ENCODE data around the gene LARGE1. TPM values are rescaled to one million over a fixed set of nuclear protein-coding genes. Genes with fewer than 3 reads are reported as not detected.

Gene LARGE1
- total and polyA plus RNA-seq, 2 of the 13 experiments (the other 11 are each of a cell fraction or from before 2014, with no cell fraction given) = 8.4 to 11.0 TPM

- TF ChIP-seq HDAC2 (CRISPR knock-in tag; IDR thresholded peaks at IDR 0.05) (peak; percentile 88), TBL1XR1 (IDR thresholded peaks at IDR 0.05; ENCODE audit: borderline replicate concordance, low read length, partially characterized antibody) (peak; percentile 89), MBD4 (IDR thresholded peaks at IDR 0.05; ENCODE audit: borderline replicate concordance, low read length) (no peak), WIZ (CRISPR knock-in tag; IDR thresholded peaks at IDR 0.05) (no peak), ZNF704 (CRISPR knock-in tag; IDR thresholded peaks at IDR 0.05; ENCODE audit: borderline replicate concordance) (no peak), ZNF3 (CRISPR knock-in tag; IDR thresholded peaks at IDR 0.05) (peak; percentile 81; the same call in 1 of the 2 replicates), ZNF563 (CRISPR knock-in tag; IDR thresholded peaks at IDR 0.05) (0 out of 2 replicates have a peak, but pooled peaks have one; percentile 30), MXD1 (CRISPR knock-in tag; IDR thresholded peaks at IDR 0.05) (no peak), FOXJ3 (CRISPR knock-in tag; IDR thresholded peaks at IDR 0.05; ENCODE audit: borderline replicate concordance) (peak; percentile 96), ZFP36L2 (CRISPR knock-in tag; IDR thresholded peaks at IDR 0.05) (no peak), TEF (CRISPR knock-in tag; IDR thresholded peaks at IDR 0.05) (0 out of 2 replicates have a peak, but pooled peaks have one; percentile 21), ZNF737 (CRISPR knock-in tag; IDR thresholded peaks at IDR 0.05; ENCODE audit: borderline replicate concordance) (no peak), FOXC1 (CRISPR knock-in tag; IDR thresholded peaks at IDR 0.05; ENCODE audit: borderline replicate concordance) (0 out of 2 replicates have a peak, but pooled peaks have one; percentile 37), ZFY (CRISPR knock-in tag; IDR thresholded peaks at IDR 0.05) (no peak), KAT7 (CRISPR knock-in tag; IDR thresholded peaks at IDR 0.05; ENCODE audit: borderline replicate concordance) (no peak), EED (CRISPR knock-in tag; IDR thresholded peaks at IDR 0.05) (no peak), MXD3 (CRISPR knock-in tag; IDR thresholded peaks at IDR 0.05) (no peak), JUNB (CRISPR knock-in tag; IDR thresholded peaks at IDR 0.05; ENCODE audit: borderline replicate concordance) (no peak), ZNF609 (CRISPR knock-in tag; IDR thresholded peaks at IDR 0.05; ENCODE audit: borderline replicate concordance) (peak; percentile 93; the same call in 1 of the 2 replicates)
- TF ChIP-seq, protein P1, sequence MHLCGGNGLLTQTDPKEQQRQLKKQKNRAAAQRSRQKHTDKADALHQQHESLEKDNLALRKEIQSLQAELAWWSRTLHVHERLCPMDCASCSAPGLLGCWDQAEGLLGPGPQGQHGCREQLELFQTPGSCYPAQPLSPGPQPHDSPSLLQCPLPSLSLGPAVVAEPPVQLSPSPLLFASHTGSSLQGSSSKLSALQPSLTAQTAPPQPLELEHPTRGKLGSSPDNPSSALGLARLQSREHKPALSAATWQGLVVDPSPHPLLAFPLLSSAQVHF (CRISPR knock-in tag; IDR thresholded peaks at IDR 0.05) = no peak
- TF ChIP-seq, protein P2, sequence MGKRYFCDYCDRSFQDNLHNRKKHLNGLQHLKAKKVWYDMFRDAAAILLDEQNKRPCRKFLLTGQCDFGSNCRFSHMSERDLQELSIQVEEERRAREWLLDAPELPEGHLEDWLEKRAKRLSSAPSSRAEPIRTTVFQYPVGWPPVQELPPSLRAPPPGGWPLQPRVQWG (CRISPR knock-in tag; IDR thresholded peaks at IDR 0.05; ENCODE audit: borderline replicate concordance, low read depth) = no peak
Observed at GRCh38 chr22:33335611-33336279, 584.5 kb downstream of the LARGE1 start (continued).
